ENCODE data around the gene NT5E.

The NT5E gene

DNA sequence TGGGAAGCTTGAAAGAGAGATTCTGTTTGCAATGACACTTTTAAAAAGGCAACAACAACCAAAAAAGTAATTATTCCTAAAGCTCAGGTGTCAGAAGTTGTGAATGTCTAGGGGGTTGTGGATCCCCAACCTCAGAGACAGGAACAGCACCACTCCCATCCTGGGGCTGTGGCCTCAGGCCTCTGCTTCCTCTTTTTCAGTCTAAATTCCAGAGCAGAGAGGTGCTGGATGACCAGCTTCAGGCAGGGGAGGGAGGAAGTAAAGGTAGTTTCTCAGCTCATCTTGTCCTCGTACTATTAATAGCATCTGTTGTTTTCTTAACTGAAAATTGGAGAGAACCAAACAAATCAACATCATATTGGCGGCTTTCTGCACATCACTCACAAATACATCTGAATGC, 8.3 kb downstream of the NT5E start:
- no peak overlapping the region for H3K4me3 ChIP-seq (replicated peaks; ENCODE audit: low read depth, low read length)
- TF ChIP-seq, protein P1, sequence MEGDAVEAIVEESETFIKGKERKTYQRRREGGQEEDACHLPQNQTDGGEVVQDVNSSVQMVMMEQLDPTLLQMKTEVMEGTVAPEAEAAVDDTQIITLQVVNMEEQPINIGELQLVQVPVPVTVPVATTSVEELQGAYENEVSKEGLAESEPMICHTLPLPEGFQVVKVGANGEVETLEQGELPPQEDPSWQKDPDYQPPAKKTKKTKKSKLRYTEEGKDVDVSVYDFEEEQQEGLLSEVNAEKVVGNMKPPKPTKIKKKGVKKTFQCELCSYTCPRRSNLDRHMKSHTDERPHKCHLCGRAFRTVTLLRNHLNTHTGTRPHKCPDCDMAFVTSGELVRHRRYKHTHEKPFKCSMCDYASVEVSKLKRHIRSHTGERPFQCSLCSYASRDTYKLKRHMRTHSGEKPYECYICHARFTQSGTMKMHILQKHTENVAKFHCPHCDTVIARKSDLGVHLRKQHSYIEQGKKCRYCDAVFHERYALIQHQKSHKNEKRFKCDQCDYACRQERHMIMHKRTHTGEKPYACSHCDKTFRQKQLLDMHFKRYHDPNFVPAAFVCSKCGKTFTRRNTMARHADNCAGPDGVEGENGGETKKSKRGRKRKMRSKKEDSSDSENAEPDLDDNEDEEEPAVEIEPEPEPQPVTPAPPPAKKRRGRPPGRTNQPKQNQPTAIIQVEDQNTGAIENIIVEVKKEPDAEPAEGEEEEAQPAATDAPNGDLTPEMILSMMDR (IDR thresholded peaks at IDR 0.05; ENCODE audit: low read depth, low read length, missing control alignments), result no peak

DNA sequence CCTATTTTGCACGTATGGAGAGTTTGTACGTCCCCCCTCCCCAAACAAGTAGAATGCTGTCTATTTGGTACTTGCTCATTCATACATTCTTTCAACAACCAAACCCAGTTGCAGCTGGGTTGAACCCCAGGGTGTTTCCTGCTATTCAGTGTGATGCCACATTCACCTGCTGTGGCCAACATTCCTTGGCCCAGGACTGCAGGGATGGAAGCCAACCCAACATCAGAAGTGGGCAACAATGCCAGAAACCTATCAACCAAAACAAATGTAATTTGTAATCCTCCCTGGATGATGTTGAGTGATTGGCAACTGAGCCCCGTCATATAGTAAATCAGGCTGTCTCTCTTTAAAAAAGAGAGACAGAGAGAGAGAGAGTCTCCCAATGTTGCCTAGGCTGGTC, 8.9 kb downstream of the NT5E start:
- no peak for DNase-seq (ENCODE audit: extremely low read depth, low read depth)
- H3K4me3 ChIP-seq (replicated peaks; ENCODE audit: low read depth, low read length), result no peak overlapping the region
- TF ChIP-seq, protein P1 (IDR thresholded peaks at IDR 0.05; ENCODE audit: low read depth, low read length, missing control alignments), result no peak

More for the DNA sequence above, 8.3 kb downstream of the NT5E start:
- no peak for DNase-seq (ENCODE audit: extremely low read depth, low read depth)

DNA sequence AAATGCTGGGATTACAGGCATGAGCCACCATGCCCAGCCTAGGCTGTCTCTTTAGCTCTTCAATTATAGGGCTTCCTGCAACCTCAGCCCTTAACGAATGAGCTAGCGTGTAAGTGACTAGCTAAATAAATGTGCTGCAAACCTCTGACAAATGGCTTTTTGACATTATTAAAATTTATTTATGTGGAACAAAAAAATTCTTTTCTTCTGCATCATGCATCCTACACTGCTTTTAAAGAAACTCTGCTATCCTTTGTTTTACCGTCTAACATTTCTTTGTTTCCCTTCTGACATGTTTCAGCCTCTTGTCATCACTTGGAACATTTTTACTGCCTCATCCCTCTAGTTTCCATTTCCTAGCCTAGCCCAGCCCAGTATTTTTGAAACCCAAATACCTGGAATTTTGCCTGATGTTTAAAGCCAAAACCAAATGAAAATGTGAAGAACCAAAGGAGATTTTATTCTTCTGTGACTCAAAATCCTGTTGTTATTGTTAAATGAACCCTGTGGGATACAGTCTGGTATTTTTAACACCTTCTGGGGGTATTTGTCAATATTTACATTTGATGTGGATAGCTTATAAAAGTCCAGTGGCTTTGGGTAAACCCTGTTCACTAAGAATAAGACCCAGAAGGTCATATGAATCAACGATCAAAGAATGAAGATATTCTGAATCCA, 9.5 kb downstream of the NT5E start:
- DNase-seq (ENCODE audit: extremely low read depth, low read depth), result peak; percentile 85
- no peak overlapping the region for H3K4me3 ChIP-seq (replicated peaks; ENCODE audit: low read depth, low read length)
- TF ChIP-seq, protein P1 (IDR thresholded peaks at IDR 0.05; ENCODE audit: low read depth, low read length, missing control alignments), result no peak

DNA sequence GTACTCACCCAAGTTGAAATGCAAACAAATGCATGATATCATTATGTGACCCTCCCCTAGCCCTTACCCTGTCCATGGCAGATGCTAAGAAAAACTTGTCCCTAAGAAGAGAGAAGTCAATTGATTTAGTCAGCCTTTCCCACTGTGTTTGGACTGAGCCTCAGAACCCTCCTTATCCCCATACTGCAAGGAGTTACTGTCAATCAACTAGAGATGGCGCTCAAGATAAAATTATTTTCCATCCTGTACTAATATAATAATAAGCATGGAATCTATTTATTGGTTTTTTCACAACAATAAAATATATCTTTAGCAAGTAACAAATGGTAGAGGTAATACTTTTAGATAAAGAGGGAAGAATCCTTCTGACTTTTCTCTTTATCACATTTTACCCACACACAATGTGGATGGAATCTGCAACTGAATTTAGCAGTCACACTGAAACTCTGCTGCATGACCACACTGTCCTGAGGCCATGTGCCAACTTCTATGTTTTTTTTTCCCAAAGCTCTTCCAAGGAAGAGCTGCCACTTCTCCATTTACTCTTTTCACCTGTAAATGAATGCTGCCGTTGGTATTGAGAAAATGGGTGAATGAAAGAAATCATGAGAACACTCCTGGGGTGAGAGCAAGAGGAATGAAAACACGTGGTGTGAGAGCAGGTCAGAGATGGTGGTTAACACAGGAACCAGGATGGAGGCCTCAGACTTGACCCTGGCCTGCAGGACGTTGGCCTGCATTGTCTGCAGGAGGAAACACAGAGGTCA, 10.5 kb downstream of the NT5E start:
- H3K4me3 ChIP-seq (replicated peaks; ENCODE audit: low read depth, low read length), result no peak overlapping the region
- no peak for DNase-seq (ENCODE audit: extremely low read depth, low read depth)
- TF ChIP-seq, protein P1 (IDR thresholded peaks at IDR 0.05; ENCODE audit: low read depth, low read length, missing control alignments), result no peak

DNA sequence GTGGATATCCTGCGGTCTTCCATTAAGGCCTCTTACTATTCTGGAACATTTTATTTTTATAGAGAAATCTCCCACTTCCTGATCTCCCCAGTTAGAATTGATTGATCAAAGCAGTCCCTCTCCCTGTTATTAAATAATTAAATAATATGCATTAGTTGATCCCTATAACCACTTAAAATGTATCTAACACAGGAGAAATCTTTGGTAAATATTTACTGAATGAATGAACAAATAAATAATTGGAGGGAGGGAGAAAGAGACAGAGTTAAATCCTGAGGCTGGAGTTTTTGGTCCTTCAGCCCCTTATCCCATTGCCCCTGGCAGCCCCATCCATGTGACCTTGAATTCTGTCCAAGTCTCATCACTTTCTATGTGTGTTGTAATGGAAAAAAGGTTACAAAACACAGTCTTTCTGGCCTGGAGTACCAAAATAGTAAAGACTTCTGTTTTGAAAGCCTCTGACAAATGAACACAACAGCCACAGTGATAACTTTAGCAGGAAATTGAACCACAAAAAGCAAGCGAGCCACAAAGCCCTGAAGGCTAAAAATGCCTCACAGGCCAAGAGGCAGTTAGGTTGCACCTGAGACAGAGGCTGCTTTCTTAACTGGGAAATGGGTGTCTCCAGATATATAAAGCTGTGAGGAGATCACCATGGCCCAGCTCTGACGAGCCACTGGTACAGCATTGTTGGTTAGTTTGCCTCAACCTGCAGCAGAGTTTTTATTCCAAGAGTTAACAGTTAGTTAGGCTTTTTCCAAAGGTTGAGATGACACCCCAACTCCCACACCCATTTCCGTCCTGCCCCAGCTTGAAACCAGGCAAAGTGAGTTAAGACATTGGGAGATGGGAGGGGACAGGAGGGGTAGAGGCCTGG, 11.3 kb downstream of the NT5E start:
- no peak for DNase-seq (ENCODE audit: extremely low read depth, low read depth)
- H3K4me3 ChIP-seq (replicated peaks; ENCODE audit: low read depth, low read length), result no peak overlapping the region
- TF ChIP-seq, protein P1 (IDR thresholded peaks at IDR 0.05; ENCODE audit: low read depth, low read length, missing control alignments), result no peak

DNA sequence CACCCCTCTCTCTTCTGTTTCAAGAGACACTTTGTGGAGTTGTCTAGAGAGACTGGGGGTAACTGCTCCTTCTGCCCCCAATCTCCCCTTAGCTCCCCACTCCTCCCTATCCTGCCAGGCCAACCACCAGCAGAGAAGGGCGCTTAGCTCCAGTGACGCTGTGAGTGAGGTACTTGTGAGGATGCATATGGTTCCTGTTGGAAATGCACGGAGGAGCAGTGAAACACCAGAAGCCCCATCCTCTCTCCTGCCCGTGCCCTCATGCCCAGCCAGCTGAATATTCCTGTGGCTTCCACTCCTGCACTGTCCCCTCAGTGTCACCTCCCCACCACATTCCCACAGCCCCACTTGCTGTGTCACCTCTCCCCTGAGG, 11.9 kb downstream of the NT5E start:
- H3K4me3 ChIP-seq (replicated peaks; ENCODE audit: low read depth, low read length), result no peak overlapping the region
- TF ChIP-seq, protein P1 (IDR thresholded peaks at IDR 0.05; ENCODE audit: low read depth, low read length, missing control alignments), result no peak
- DNase-seq (ENCODE audit: extremely low read depth, low read depth), result no peak

All from HFF-Myc (cell line).